ENCODE results near the gene RAPGEF4.

- TF ChIP-seq EZH2 (IDR thresholded peaks at IDR 0.05) (no peak), POLR2AphosphoS5 (IDR thresholded peaks at IDR 0.05; ENCODE audit: borderline replicate concordance, low read depth, low read length) (no peak)
Observed at GRCh38 chr2:172848519-172848918, 112.9 kb downstream of the RAPGEF4 start.

Data from SK-N-MC (cell line).